SK-N-SH treated with all-trans-retinoic acid at 6 μM for 48 hours (cell line): ENCODE results near the gene PURB.

Experiments
- ATAC-seq: fragments of 200-7000 bp; cut with Tn5 transposase; 3 replicates; pipeline ENCODE4 v1.9.1; 2020; ENCODE audit warnings: mild to moderate bottlenecking, moderate library complexity
- BACH2 ChIP-seq: fragments of 250-450 bp; sonication (Bioruptor Pico); IDR thresholded peaks from 2 replicates; pipeline ENCODE4 v1.9.0; 2021; ENCODE audit warnings: mild to moderate bottlenecking, borderline replicate concordance
- CSDC2 ChIP-seq: fragments of 250-450 bp; sonication (Bioruptor Pico); IDR thresholded peaks from 2 replicates; pipeline ENCODE4 v1.5.0; 2020; ENCODE audit warnings: mild to moderate bottlenecking, moderate library complexity
- CSRNP3 ChIP-seq: fragments of 250-450 bp; sonication (Bioruptor Pico); IDR thresholded peaks from 2 replicates; pipeline ENCODE4 v1.5.1; 2021; ENCODE audit warnings: mild to moderate bottlenecking, moderate library complexity
- ESRRG ChIP-seq: fragments of 250-450 bp; sonication (Bioruptor Pico); IDR thresholded peaks from 2 replicates; pipeline ENCODE4 v1.6.1; 2021; ENCODE audit warnings: mild to moderate bottlenecking
- ISL1 ChIP-seq: fragments of 250-450 bp; sonication (Bioruptor Pico); IDR thresholded peaks from 2 replicates; pipeline ENCODE4 v2.1.2; 2022; ENCODE audit warnings: mild to moderate bottlenecking, moderate library complexity
- OSR1 ChIP-seq: fragments of 250-450 bp; sonication (Bioruptor Pico); IDR thresholded peaks from 2 replicates; pipeline ENCODE4 v1.8.0; 2022; ENCODE audit warnings: moderate library complexity, mild to moderate bottlenecking, inconsistent platforms
- PATZ1 ChIP-seq: fragments of 250-450 bp; sonication (Bioruptor Pico); IDR thresholded peaks from 2 replicates; pipeline ENCODE4 v1.8.0; 2020; ENCODE audit warnings: mild to moderate bottlenecking, moderate library complexity, borderline replicate concordance
- POU6F1 ChIP-seq: fragments of 250-450 bp; sonication (Bioruptor Pico); IDR thresholded peaks from 2 replicates; pipeline ENCODE4 v1.8.0; 2021; ENCODE audit warnings: low read depth, mild to moderate bottlenecking, moderate library complexity, borderline replicate concordance
- RARB ChIP-seq: fragments of 250-450 bp; sonication (Bioruptor Pico); IDR thresholded peaks from 2 replicates; pipeline ENCODE4 v1.8.0; 2021; ENCODE audit warnings: mild to moderate bottlenecking, moderate library complexity
- SNAI2 ChIP-seq: fragments of 250-450 bp; sonication (Bioruptor Pico); IDR thresholded peaks from 2 replicates; pipeline ENCODE4 v1.5.0; 2020; ENCODE audit warnings: mild to moderate bottlenecking, moderate library complexity
- TCF4 ChIP-seq: fragments of 250-450 bp; sonication (Bioruptor Pico); IDR thresholded peaks from 2 replicates; pipeline ENCODE4 v1.8.0; 2021; ENCODE audit warnings: mild to moderate bottlenecking, moderate library complexity, borderline replicate concordance
- TOX ChIP-seq: fragments of 250-450 bp; sonication (Bioruptor Pico); IDR thresholded peaks from 2 replicates; pipeline ENCODE4 v1.8.0; 2021; ENCODE audit warnings: mild to moderate bottlenecking, moderate library complexity, borderline replicate concordance
- TSHZ2 ChIP-seq: fragments of 250-450 bp; sonication (Bioruptor Pico); IDR thresholded peaks from 2 replicates; pipeline ENCODE4 v1.5.0; 2020; ENCODE audit warnings: mild to moderate bottlenecking, moderate library complexity
- ZC3H10 ChIP-seq: fragments of 250-450 bp; sonication (Bioruptor Pico); IDR thresholded peaks from 2 replicates; pipeline ENCODE4 v1.5.1; 2021; ENCODE audit warnings: mild to moderate bottlenecking, moderate library complexity
- ZFP3 ChIP-seq: fragments of 250-450 bp; sonication (Bioruptor Pico); IDR thresholded peaks from 2 replicates; pipeline ENCODE4 v1.5.0; 2020; ENCODE audit warnings: mild to moderate bottlenecking, moderate library complexity
- ZFP30 ChIP-seq: fragments of 450-650 bp; formaldehyde crosslinking; IDR thresholded peaks from 2 replicates; pipeline ENCODE4 v1.5.0; 2022; ENCODE audit warnings: mild to moderate bottlenecking, moderate library complexity
- ZNF70 ChIP-seq: fragments of 450-650 bp; formaldehyde crosslinking; IDR thresholded peaks from 2 replicates; pipeline ENCODE4 v1.5.0; 2020; ENCODE audit warnings: mild to moderate bottlenecking, moderate library complexity

PURB gene

GRCh38 chr7:44922351-44922694, 37.0 kb upstream of the PURB start:
- ATAC-seq = peak; percentile 53
- TF ChIP-seq RARB (CRISPR knock-in tag) (no peak), ISL1 (CRISPR knock-in tag) (no peak), CSRNP3 (CRISPR knock-in tag) (no peak), POU6F1 (CRISPR knock-in tag) (no peak), ZC3H10 (CRISPR knock-in tag) (no peak), SNAI2 (CRISPR knock-in tag) (no peak), ZNF70 (CRISPR knock-in tag) (no peak), ZFP3 (CRISPR knock-in tag) (no peak), BACH2 (no peak), TSHZ2 (CRISPR knock-in tag) (no peak), CSDC2 (CRISPR knock-in tag) (no peak), PATZ1 (no peak)
- TF ChIP-seq, all 23 proteins: peak for 0

- TF ChIP-seq BACH2 (no peak), CSRNP3 (CRISPR knock-in tag) (no peak)
- TF ChIP-seq, all 23 proteins: peak for 0
- peak; percentile 100 for ATAC-seq
These were observed 36.4 kb upstream of the PURB start for GRCh38 chr7:44921607-44922350.

- no peak for ATAC-seq
- no peak for TF ChIP-seq ZFP3 (CRISPR knock-in tag)
- no peak for TF ChIP-seq TSHZ2 (CRISPR knock-in tag)
- TF ChIP-seq TOX = no peak
- TF ChIP-seq ZFP30 (CRISPR knock-in tag) = no peak
- no peak for TF ChIP-seq CSDC2 (CRISPR knock-in tag)
- TF ChIP-seq OSR1 (CRISPR knock-in tag) = no peak
- no peak for TF ChIP-seq ZC3H10 (CRISPR knock-in tag)
- no peak for TF ChIP-seq ISL1 (CRISPR knock-in tag)
- no peak for TF ChIP-seq POU6F1 (CRISPR knock-in tag)
- no peak for TF ChIP-seq SNAI2 (CRISPR knock-in tag)
- TF ChIP-seq ESRRG = no peak
- no peak for TF ChIP-seq ZNF70 (CRISPR knock-in tag)
- TF ChIP-seq TCF4 = no peak
These were observed 34.8 kb upstream of the PURB start for GRCh38 chr7:44920119-44920518.
